OCI-LY7 (cell line): ENCODE measurements around the gene DGKG. TPM values are rescaled to one million over a fixed set of nuclear protein-coding genes. Genes with fewer than 3 reads are reported as not detected.

Source experiments
- BruUV-seq: library from RNA; stranded (reverse); fragments of 400-500 nt; replicated peaks from 2 replicates; lab custom pipeline; 2021; lab: Mats Ljungman, UMichigan
- CTCF ChIA-PET: fragments of 300-600 bp; sonication (Branson Sonifier 250); formaldehyde crosslinking; loops from one replicate; lab custom pipeline; 2022; ENCODE audit warnings: antibody characterized with exemption; ENCODE audit not compliant: unreplicated experiment; lab: Charles Lee
- POLR2A ChIA-PET: fragments of 300-600 bp; sonication (Branson Sonifier 250); formaldehyde crosslinking; loops from one replicate; lab custom pipeline; 2022; ENCODE audit warnings: antibody characterized with exemption; lab: Charles Lee
- DNase-seq: peaks from one replicate; pipeline ENCODE4 v3.0.0-alpha.2; 2015; ENCODE audit warnings: low spot score
- H2AFZ ChIP-seq: fragments of 200-600 bp; sonication (generic), shearing (Covaris generic); 2 replicates; pipeline ENCODE4 v1.6.1; 2014; ENCODE audit warnings: mild to moderate bottlenecking, antibody characterized with exemption, low read length, moderate library complexity
- H3K27ac ChIP-seq: fragments of 200-600 bp; sonication (generic); 2 replicates; pipeline ENCODE4 v1.5.1; 2014; ENCODE audit warnings: mixed run types, low read depth, mild to moderate bottlenecking, moderate library complexity, low read length, inconsistent platforms; ENCODE audit not compliant: poor library complexity, severe bottlenecking
- H3K36me3 ChIP-seq: fragments of 200-600 bp; sonication (generic); 2 replicates; pipeline ENCODE4 v1.6.1; 2014; ENCODE audit warnings: mild to moderate bottlenecking, antibody characterized with exemption, low read length, moderate library complexity, mixed read lengths; ENCODE audit not compliant: insufficient read depth
- H3K4me1 ChIP-seq: fragments of 200-600 bp; sonication (generic); 2 replicates; pipeline ENCODE4 v1.5.1; 2014; ENCODE audit warnings: mild to moderate bottlenecking, low read length; ENCODE audit not compliant: insufficient read depth, poor library complexity, severe bottlenecking
- H3K4me2 ChIP-seq: fragments of 200-600 bp; sonication (generic); 2 replicates; pipeline ENCODE4 v1.6.1; 2014; ENCODE audit warnings: mild to moderate bottlenecking, low read length
- H3K4me3 ChIP-seq: fragments of 200-600 bp; sonication (generic); 2 replicates; pipeline ENCODE4 v1.5.1; 2014; ENCODE audit warnings: mild to moderate bottlenecking, low read depth, low read length; ENCODE audit not compliant: poor library complexity, severe bottlenecking
- H3K79me2 ChIP-seq: fragments of 200-600 bp; sonication (generic); 2 replicates; pipeline ENCODE4 v1.6.1; 2016; ENCODE audit warnings: low read depth, mild to moderate bottlenecking, low read length, moderate library complexity, mixed read lengths; ENCODE audit not compliant: insufficient read depth
- H3K9me2 ChIP-seq: fragments of 200-600 bp; sonication (generic); 2 replicates; pipeline ENCODE4 v1.6.1; 2016; ENCODE audit warnings: mild to moderate bottlenecking, low read length, mixed read lengths; ENCODE audit not compliant: insufficient read depth
- H3K9me3 ChIP-seq: fragments of 200-600 bp; sonication (generic); 2 replicates; pipeline ENCODE4 v1.6.1; 2014; ENCODE audit warnings: mild to moderate bottlenecking, mixed run types, low read length, mixed read lengths
- H4K20me1 ChIP-seq: fragments of 200-600 bp; sonication (generic); 2 replicates; pipeline ENCODE4 v1.6.1; 2014; ENCODE audit warnings: mild to moderate bottlenecking, antibody characterized with exemption, low read length, moderate library complexity, mixed read lengths; ENCODE audit not compliant: insufficient read depth
- EZH2phosphoT487 ChIP-seq: fragments of 200-600 bp; sonication (generic); IDR thresholded peaks from 2 replicates; pipeline ENCODE4 v1.6.1; 2018; ENCODE audit warnings: low read depth, borderline replicate concordance, mild to moderate bottlenecking, mixed run types, antibody characterized with exemption, low read length, moderate library complexity, mixed read lengths
- intact Hi-C: fragments of 100-400 bp; cut with micrococcal nuclease; formaldehyde crosslinking; loops from one replicate; pipeline ENCODE4 v1.10.0; 2022; ENCODE audit not compliant: unreplicated experiment
- total RNA-seq, 2 experiments: library from RNA; depleted of rRNA in 1 of 2; stranded (reverse); fragments of >200 nt in 1 of 2; shearing (Covaris generic) in 1 of 2; gene quantifications; 2 replicates each; pipeline ENCODE4 v1.2.3, GENCODE V29; 2014 to 2022
- TF ChIP-seq, protein P1 (sequence below): fragments of 200-600 bp; sonication (generic); conservative IDR thresholded peaks from 2 replicates; pipeline ENCODE4 v1.5.1; 2014; ENCODE audit warnings: mild to moderate bottlenecking, antibody characterized with exemption, low read length, moderate library complexity, mixed read lengths

The DGKG gene
- total RNA-seq, 2 experiments from 2014 or later: 0.06 TPM; not detected in 1

DNA sequence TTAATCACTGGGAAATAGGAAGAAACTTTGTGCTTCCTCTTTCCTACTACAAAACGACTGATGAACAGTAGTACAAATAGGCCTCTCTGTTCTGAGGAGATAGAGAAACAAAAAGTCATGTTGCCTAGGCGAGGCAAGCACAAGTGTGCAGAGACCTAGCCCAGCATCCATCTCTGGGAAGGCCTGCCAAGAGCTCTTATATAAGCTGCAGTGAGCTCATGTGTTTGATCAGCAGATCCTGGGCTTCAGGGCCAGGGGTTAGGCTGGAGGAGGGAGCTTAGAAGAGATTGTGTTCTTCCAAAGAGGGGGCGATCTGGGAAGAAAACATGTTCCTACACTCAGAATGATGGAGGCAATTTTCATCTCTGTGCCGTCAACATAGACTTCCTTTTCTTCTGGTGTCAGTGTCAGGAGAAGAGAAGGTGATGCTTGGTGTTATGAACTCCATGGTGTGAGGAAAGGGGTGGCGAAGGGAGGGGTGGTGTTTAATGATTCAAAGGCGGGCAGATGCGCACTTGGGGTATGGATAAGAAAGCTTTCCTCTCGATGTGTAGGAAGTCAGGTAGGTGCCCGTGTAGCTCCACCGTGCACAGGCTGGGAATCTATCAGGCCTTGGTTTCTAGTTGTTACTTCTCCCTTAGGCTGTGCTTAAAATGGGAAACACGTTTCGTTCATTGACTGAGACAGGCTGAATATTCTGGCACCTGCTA lies 223.6 kb downstream of the DGKG start:
- Histone ChIP-seq H3K4me3 (no peak overlapping the region), H3K9me3 (no peaks in the 10 kb centered on the region), H2AFZ (no peak overlapping the region), H3K4me1 (peaks cover 12% of the 10 kb centered on the region), H3K36me3 (no peaks in the 10 kb centered on the region), H3K27ac (no peak overlapping the region), H3K9me2 (no peaks in the 10 kb centered on the region), H3K79me2 (no peaks in the 10 kb centered on the region), H3K4me2 (no peak overlapping the region), H4K20me1 (no peaks in the 10 kb centered on the region)
- ChIA-PET CTCF (interaction anchor here (0.6 kb wide), 1 partner anchor 17 kb away, joined by 3 read pairs; no protein-coding TSS in a partner anchor), POLR2A (interaction anchor here (0.5 to 0.9 kb wide), 6 partner anchors 10 to 261 kb away, joined by 3 to 4 read pairs (median 3); no protein-coding TSS in a partner anchor)
- DNase-seq: no peak
- intact Hi-C loops: no loop called here
- TF ChIP-seq EZH2phosphoT487: no peak
- TF ChIP-seq, protein P1, sequence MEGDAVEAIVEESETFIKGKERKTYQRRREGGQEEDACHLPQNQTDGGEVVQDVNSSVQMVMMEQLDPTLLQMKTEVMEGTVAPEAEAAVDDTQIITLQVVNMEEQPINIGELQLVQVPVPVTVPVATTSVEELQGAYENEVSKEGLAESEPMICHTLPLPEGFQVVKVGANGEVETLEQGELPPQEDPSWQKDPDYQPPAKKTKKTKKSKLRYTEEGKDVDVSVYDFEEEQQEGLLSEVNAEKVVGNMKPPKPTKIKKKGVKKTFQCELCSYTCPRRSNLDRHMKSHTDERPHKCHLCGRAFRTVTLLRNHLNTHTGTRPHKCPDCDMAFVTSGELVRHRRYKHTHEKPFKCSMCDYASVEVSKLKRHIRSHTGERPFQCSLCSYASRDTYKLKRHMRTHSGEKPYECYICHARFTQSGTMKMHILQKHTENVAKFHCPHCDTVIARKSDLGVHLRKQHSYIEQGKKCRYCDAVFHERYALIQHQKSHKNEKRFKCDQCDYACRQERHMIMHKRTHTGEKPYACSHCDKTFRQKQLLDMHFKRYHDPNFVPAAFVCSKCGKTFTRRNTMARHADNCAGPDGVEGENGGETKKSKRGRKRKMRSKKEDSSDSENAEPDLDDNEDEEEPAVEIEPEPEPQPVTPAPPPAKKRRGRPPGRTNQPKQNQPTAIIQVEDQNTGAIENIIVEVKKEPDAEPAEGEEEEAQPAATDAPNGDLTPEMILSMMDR: no peak
- no TSS peak for BruUV-seq

DNA sequence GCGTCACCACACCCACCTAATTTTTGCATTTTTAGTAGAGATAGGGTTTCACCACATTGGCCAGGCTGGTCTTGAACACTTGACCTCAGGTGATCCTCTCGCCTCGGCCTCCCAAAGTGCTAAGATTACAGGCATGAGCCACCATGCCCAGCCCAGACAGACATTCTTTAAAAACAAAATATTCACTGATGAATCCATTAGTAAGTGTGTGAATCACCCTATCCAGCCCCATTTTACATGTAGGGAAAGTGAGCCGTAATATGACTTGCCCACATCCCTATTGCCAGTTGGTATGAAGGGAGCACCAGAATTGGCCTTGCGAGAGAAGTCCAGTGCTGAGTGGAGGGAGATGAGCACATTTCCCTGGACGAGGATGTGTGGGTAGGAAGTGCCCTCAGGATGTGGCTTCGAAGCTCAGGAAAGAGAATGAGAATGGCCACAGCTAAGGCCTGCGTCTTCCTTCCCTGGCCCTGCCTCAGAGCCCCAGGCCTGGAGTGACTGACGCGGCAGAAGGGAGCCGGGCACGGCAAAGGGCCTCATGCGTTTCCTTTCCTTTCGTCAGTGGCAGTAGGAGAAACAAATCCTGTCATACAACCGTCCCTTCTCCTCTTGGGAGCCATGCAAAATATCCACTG lies 224.9 kb downstream of the DGKG start:
- Histone ChIP-seq H3K4me2 (no peak overlapping the region), H3K4me1 (peaks cover 5% of the 10 kb centered on the region), H4K20me1 (no peaks in the 10 kb centered on the region), H3K36me3 (no peaks in the 10 kb centered on the region), H3K4me3 (no peak overlapping the region), H3K27ac (no peak overlapping the region), H3K9me3 (no peaks in the 10 kb centered on the region), H3K79me2 (no peaks in the 10 kb centered on the region), H3K9me2 (no peaks in the 10 kb centered on the region), H2AFZ (no peak overlapping the region)
- intact Hi-C loops: no loop called here
- DNase-seq: no peak
- BruUV-seq: no TSS peak
- POLR2A ChIA-PET: interaction anchor here (0.6 kb wide), 2 partner anchors 33 to 74 kb away, joined by 3 to 7 read pairs; no protein-coding TSS in a partner anchor
- TF ChIP-seq, protein P1: no peak
- no peak for TF ChIP-seq EZH2phosphoT487
- CTCF ChIA-PET: no interaction called here

DNA sequence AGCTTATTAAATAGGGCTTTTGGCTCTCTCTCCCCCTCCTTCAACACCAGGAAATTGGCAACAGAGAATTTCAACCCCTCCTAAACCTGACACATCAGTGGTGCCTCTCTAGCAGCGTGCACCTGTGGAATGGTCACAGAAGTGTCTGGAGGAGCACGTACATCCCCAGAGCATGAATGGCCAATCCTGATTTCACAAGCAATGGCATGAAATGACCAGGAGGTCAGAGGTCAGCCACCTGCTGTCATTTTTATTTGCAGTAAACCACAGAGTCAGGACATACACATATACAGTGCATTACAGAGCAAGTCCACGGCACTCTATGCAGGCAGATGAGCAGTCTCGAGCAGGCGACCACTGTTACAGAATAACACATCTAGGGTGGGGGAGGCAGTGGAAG lies 228.1 kb downstream of the DGKG start:
- Histone ChIP-seq H3K9me2 (no peaks in the 10 kb centered on the region), H3K4me1 (no peaks in the 10 kb centered on the region), H2AFZ (no peak overlapping the region), H4K20me1 (no peaks in the 10 kb centered on the region), H3K4me3 (no peak overlapping the region), H3K9me3 (no peaks in the 10 kb centered on the region), H3K79me2 (no peaks in the 10 kb centered on the region), H3K36me3 (no peaks in the 10 kb centered on the region), H3K4me2 (no peak overlapping the region), H3K27ac (no peak overlapping the region)
- intact Hi-C loops: no loop called here
- ChIA-PET CTCF (no interaction called here), POLR2A (interaction anchor here (0.7 to 1.2 kb wide), 3 partner anchors 9 to 27 kb away, joined by 3 read pairs; no protein-coding TSS in a partner anchor)
- BruUV-seq: no TSS peak
- no peak for DNase-seq
- TF ChIP-seq EZH2phosphoT487: no peak
- TF ChIP-seq, protein P1: no peak
